GM12892 (cell line): ENCODE data around the gene PFKFB3.

Experiments used
- POLR2A ChIP-seq: IDR thresholded peaks from 2 replicates; pipeline ENCODE4 v1.6.1; 2011; ENCODE audit warnings: low read depth, low read length, control low read depth
- POLR2AphosphoS5 ChIP-seq: IDR thresholded peaks from 2 replicates; pipeline ENCODE4 v1.6.1; 2011; ENCODE audit warnings: low read depth, low read length, control low read depth

DNA sequence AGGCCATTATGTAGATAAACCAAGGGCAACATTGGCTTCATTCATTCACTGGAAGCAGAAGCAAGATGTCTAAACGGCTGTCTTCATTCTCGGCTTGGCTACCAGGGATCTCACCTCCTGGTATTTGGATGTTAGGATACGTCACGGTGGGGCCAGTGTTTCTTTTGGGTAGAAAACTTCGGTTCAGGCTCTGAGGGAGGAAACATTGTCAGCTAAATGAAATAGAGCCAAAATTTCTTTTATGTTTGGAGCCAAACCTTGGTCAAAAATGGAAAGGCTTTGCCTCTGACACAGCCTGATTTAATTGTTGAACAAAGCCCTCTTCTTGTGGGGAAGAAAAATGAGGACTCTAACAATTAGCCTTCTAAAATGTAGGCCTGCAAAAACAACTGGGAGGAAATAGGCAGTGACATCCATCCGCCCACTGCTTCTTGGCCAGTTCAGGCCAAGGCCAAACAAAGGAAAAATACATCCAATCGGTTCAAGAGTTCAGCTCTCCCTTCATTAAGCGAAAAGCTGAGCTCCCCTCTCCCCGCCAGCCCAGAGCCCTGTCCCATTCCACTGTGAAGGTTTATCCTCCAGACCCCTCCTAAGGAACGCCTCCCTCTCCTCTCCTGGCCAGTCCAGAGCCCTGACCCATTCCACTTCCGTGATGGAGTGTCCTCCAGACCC lies 44.4 kb downstream of the PFKFB3 start:
- TF ChIP-seq POLR2A (no peak), POLR2AphosphoS5 (no peak)
